Activated CD8-positive, alpha-beta T cell treated with anti-CD3 and anti-CD28 coated beads, Interleukin-2, amount 10 ng/mL, durations not matched to agents 7 days and 5 days (primary cell): ENCODE measurements around the gene VAC14. TPM values are rescaled to one million over a fixed set of nuclear protein-coding genes. Genes with fewer than 3 reads are reported as not detected.
A peak's percentile ranks its signal among the peaks of the same experiment; 100 is the strongest.

Experiments
- ATAC-seq: fragments of 150-1000 bp; cut with Tn5 transposase; one replicate; pipeline ENCODE4 v1.10.0; 2021; ENCODE audit warnings: moderate library complexity
- CTCF ChIA-PET: fragments of 350-600 bp; sonication (Branson Sonifier 250); formaldehyde crosslinking; loops from one replicate; lab custom pipeline; 2021; ENCODE audit warnings: antibody characterized with exemption; lab: Charles Lee
- POLR2A ChIA-PET: fragments of 350-600 bp; sonication (Branson Sonifier 250); formaldehyde crosslinking; loops from one replicate; lab custom pipeline; 2021; ENCODE audit warnings: antibody characterized with exemption; lab: Charles Lee
- DNase-seq: peaks from one replicate; pipeline ENCODE4 v3.0.0-alpha.2; 2020
- H3K27ac Mint-ChIP-seq: one replicate; pipeline ENCODE4 v1.8.0; 2021; ENCODE audit warnings: mild to moderate bottlenecking, mixed read lengths
- H3K27me3 Mint-ChIP-seq: one replicate; pipeline ENCODE4 v1.8.0; 2021; ENCODE audit warnings: low read depth, mixed read lengths
- H3K36me3 Mint-ChIP-seq: one replicate; pipeline ENCODE4 v1.8.0; 2021; ENCODE audit warnings: low read depth, mixed read lengths
- H3K4me1 Mint-ChIP-seq: one replicate; pipeline ENCODE4 v1.8.0; 2021; ENCODE audit warnings: low read depth, mixed read lengths
- H3K4me3 Mint-ChIP-seq: one replicate; pipeline ENCODE4 v1.8.0; 2021; ENCODE audit warnings: mild to moderate bottlenecking, mixed read lengths
- H3K9me3 Mint-ChIP-seq: one replicate; pipeline ENCODE4 v1.8.0; 2022; ENCODE audit warnings: mixed read lengths; ENCODE audit not compliant: insufficient read depth
- total RNA-seq, 2 experiments: library from RNA; stranded (reverse); gene quantifications; one replicate each; pipeline ENCODE4 v1.2.3, GENCODE V29; 2021

VAC14 gene
- total RNA-seq, 2 experiments from 2014 or later = 35.2 to 37.9 TPM

GRCh38 chr16:70680495-70681381 lies 120.2 kb downstream of the VAC14 start:
- peaks cover 23% of the 10 kb centered on the region for H3K4me1 Mint-ChIP-seq
- ChIA-PET CTCF (interaction anchor here (1.5 to 4.2 kb wide), 3 partner anchors 15 to 91 kb away, joined by 6 to 31 read pairs (median 23); no protein-coding TSS in a partner anchor), POLR2A (no interaction called here)
- peak overlapping the region; percentile 55 for H3K27ac Mint-ChIP-seq
- H3K36me3 Mint-ChIP-seq = no peaks in the 10 kb centered on the region
- ATAC-seq (no peak), DNase-seq (no peak)
- no peak overlapping the region for H3K4me3 Mint-ChIP-seq
- peaks cover 4% of the 10 kb centered on the region for H3K27me3 Mint-ChIP-seq
- no peaks in the 10 kb centered on the region for H3K9me3 Mint-ChIP-seq

- Mint-ChIP-seq H3K9me3 (no peaks in the 10 kb centered on the region), H3K36me3 (no peaks in the 10 kb centered on the region), H3K27ac (no peak overlapping the region), H3K4me1 (peaks cover 23% of the 10 kb centered on the region), H3K4me3 (no peak overlapping the region), H3K27me3 (peaks cover 2% of the 10 kb centered on the region)
- CTCF ChIA-PET = interaction anchor here (0.9 to 4.2 kb wide), 7 partner anchors 8 to 104 kb away, joined by 3 to 31 read pairs (median 4); no protein-coding TSS in a partner anchor
- ATAC-seq (no peak), DNase-seq (no peak)
- POLR2A ChIA-PET = interaction anchor here (0.6 to 1.2 kb wide), 5 partner anchors 8 to 58 kb away, joined by 3 to 4 read pairs (median 3); no protein-coding TSS in a partner anchor
Observed at GRCh38 chr16:70679671-70680494, 121.1 kb downstream of the VAC14 start.

DNA sequence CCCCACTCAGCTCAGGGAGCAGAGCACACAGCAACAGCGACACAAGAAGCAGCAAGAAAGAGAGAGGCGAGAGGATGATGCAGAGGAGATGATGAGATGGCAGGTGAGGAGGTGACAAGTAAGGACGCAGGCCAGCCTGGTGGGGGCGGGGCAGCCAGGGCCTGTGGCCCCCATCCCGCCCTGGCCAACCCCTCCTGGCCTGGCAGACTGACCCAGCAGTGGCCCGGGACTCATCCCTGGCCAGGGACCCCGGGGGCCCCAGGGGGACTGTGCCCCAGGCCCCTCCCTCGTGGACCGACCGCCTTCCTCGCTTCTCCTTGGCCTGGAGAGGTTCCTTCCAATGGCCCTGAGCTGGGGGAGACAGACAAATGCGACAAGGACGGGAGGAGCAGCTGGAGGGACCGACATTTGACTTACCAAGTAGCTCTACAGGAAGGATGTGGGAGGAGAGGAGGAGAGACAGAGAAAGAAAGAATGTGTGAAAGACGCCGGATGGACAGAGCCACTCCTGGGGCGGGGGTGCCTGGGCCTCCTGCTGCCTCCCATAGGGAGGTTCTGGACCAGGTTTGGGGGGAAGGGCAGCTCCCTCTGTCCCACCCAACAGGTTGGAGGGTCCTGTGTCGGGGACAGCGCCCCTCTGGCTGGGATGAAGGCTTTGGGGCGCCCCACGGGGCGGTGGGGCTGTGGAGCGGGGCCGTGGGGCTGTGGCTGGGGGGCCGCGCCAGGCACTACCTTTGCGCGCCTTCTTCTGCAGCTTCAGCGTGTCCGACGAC lies 121.9 kb downstream of the VAC14 start:
- H3K4me3 Mint-ChIP-seq = no peak overlapping the region
- peak overlapping the region; percentile 81 for H3K27ac Mint-ChIP-seq
- ChIA-PET POLR2A (interaction anchor here (0.6 to 1.2 kb wide), 5 partner anchors 9 to 59 kb away, joined by 3 to 4 read pairs (median 3); no protein-coding TSS in a partner anchor), CTCF (interaction anchor here (0.9 to 4.2 kb wide), 6 partner anchors 9 to 105 kb away, joined by 3 to 31 read pairs (median 4); no protein-coding TSS in a partner anchor)
- no peaks in the 10 kb centered on the region for H3K9me3 Mint-ChIP-seq
- no peaks in the 10 kb centered on the region for H3K27me3 Mint-ChIP-seq
- H3K36me3 Mint-ChIP-seq = no peaks in the 10 kb centered on the region
- H3K4me1 Mint-ChIP-seq = peaks cover 19% of the 10 kb centered on the region
- ATAC-seq = no peak
- DNase-seq = no peak

- no peak for DNase-seq
- peak overlapping the region; percentile 72 for H3K27ac Mint-ChIP-seq
- CTCF ChIA-PET = interaction anchor here (1.0 to 4.2 kb wide), 3 partner anchors 10 to 93 kb away, joined by 3 to 31 read pairs (median 23); no protein-coding TSS in a partner anchor
- POLR2A ChIA-PET = interaction anchor here (0.9 to 1.2 kb wide), 3 partner anchors 16 to 60 kb away, joined by 3 read pairs; no protein-coding TSS in a partner anchor
- ATAC-seq = no peak
- no peaks in the 10 kb centered on the region for H3K27me3 Mint-ChIP-seq
- H3K4me3 Mint-ChIP-seq = no peak overlapping the region
- H3K9me3 Mint-ChIP-seq = no peaks in the 10 kb centered on the region
- no peaks in the 10 kb centered on the region for H3K36me3 Mint-ChIP-seq
- peaks cover 19% of the 10 kb centered on the region for H3K4me1 Mint-ChIP-seq
Observed at GRCh38 chr16:70678121-70678897, 122.6 kb downstream of the VAC14 start.

DNA sequence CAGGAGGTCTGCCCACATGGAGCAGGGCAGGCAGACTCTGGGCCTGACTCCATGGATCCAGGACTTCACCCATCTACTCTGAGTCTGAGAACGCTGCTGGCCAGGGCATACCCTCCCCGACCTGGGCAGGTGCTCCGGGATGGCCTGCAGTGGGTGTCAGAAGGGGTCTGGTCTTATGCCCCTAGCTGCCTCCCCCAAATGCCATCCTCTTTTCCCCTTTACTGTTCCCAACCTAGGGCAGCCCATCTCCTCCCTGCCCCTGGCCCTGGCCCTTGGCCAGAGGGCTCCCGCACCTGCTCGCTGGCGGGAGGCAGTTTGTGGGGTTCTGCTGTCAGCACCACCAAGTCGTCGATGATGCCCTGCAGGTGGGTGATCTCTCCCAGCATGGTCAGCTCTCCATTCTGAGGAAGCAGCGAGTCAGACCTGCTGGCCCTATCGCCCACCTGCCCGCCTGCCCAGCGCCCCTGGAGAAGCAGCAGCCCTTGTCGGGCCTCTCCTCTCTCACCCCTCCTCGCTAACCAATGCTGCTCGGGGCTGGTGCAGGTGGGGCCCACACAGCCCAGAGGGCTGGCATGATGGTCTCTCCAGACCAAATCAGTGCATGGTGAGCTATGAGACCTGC lies 123.3 kb downstream of the VAC14 start:
- Mint-ChIP-seq H3K4me3 (no peak overlapping the region), H3K36me3 (no peaks in the 10 kb centered on the region), H3K9me3 (no peaks in the 10 kb centered on the region), H3K27ac (no peak overlapping the region), H3K4me1 (peaks cover 19% of the 10 kb centered on the region), H3K27me3 (no peaks in the 10 kb centered on the region)
- CTCF ChIA-PET = interaction anchor here (1.1 to 4.2 kb wide), 3 partner anchors 60 to 94 kb away, joined by 3 to 31 read pairs (median 23); no protein-coding TSS in a partner anchor
- DNase-seq = no peak
- POLR2A ChIA-PET = no interaction called here
- no peak for ATAC-seq

GRCh38 chr16:70676675-70677498 lies 124.1 kb downstream of the VAC14 start:
- peaks cover 19% of the 10 kb centered on the region for H3K4me1 Mint-ChIP-seq
- DNase-seq = no peak
- H3K9me3 Mint-ChIP-seq = no peaks in the 10 kb centered on the region
- no peak overlapping the region for H3K27ac Mint-ChIP-seq
- no peak overlapping the region for H3K4me3 Mint-ChIP-seq
- H3K36me3 Mint-ChIP-seq = no peaks in the 10 kb centered on the region
- ChIA-PET CTCF (interaction anchor here (1.1 to 4.2 kb wide), 3 partner anchors 61 to 95 kb away, joined by 3 to 23 read pairs (median 5); no protein-coding TSS in a partner anchor), POLR2A (no interaction called here)
- no peaks in the 10 kb centered on the region for H3K27me3 Mint-ChIP-seq
- no peak for ATAC-seq

- no peak for DNase-seq
- no peak overlapping the region for H3K4me3 Mint-ChIP-seq
- ChIA-PET CTCF (interaction anchor here (1.5 kb wide), 1 partner anchor 96 kb away, joined by 5 read pairs; no protein-coding TSS in a partner anchor), POLR2A (interaction anchor here (0.6 kb wide), 1 partner anchor 22 kb away, joined by 3 read pairs; no protein-coding TSS in a partner anchor)
- no peaks in the 10 kb centered on the region for H3K9me3 Mint-ChIP-seq
- no peak for ATAC-seq
- no peak overlapping the region for H3K27ac Mint-ChIP-seq
- H3K4me1 Mint-ChIP-seq = peaks cover 16% of the 10 kb centered on the region
- H3K36me3 Mint-ChIP-seq = no peaks in the 10 kb centered on the region
- H3K27me3 Mint-ChIP-seq = no peaks in the 10 kb centered on the region
Observed at GRCh38 chr16:70675851-70676513, 125.0 kb downstream of the VAC14 start.

DNA sequence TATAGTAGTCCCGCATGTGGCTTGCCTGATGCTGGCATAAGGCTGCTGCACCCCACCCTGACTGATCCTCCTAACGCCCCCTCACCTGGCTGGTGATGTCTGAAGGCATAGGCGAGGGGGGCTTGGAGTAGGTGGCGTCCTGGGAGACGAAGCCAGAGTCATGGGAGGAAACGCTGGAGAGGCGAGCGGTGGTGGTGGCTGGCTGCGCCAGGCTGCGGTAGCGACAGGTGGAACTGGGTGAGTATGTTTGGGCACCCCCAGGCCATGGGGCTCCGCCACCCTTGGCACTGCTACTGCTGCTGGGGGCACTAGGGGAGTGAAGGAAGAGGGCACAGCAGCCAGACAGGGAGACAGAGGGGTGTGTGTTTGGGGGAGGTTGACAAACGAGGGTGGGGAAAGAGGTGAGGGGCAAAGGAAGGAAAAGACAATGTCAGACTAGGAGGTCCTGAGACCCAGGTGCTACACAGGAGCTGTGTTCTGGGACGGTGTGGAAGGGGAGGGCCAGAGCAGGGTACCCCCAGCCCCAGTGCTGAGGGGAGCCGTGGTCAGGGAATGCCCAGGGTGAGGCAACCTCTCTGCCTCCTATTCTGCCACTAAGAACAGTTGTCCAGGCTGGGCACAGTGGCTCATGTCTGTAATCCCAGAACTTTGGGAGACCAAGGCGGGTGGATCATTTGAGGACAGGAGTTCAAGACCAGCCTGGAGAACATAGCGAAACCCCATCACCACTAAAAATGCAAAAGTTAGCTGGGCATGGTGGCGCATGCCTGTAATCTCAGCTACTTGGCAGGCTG lies 126.5 kb downstream of the VAC14 start:
- Mint-ChIP-seq H3K36me3 (peaks cover 4% of the 10 kb centered on the region), H3K4me3 (no peak overlapping the region), H3K9me3 (no peaks in the 10 kb centered on the region), H3K27me3 (no peaks in the 10 kb centered on the region), H3K4me1 (peaks cover 7% of the 10 kb centered on the region), H3K27ac (no peak overlapping the region)
- DNase-seq (no peak), ATAC-seq (no peak)
- CTCF ChIA-PET = no interaction called here
- POLR2A ChIA-PET = no interaction called here
